Measurements from ENCODE around the gene HTR3E.

GRCh38 chr3:184059424-184059823 lies 37.4 kb upstream of the HTR3E start:
- no peak for TF ChIP-seq CTCF (conservative IDR thresholded peaks at IDR 0.05)
- TF ChIP-seq EZH2 (IDR thresholded peaks at IDR 0.05; ENCODE audit: low read depth), result no peak

Measured in PC-9 (cell line).